HG03095 (cell line): ENCODE data around the gene LRFN2.

Source experiments
- ATAC-seq: cut with Tn5 transposase; IDR thresholded peaks from one replicate; pipeline ENCODE4 v1.9.1; 2021; ENCODE audit warnings: moderate library complexity; ENCODE audit not compliant: unreplicated experiment

Gene LRFN2

GRCh38 chr6:40545954-40546353 is 41.2 kb downstream of the LRFN2 start:
- ATAC-seq: no peak

GRCh38 chr6:40543776-40544175 is 43.4 kb downstream of the LRFN2 start:
- no peak for ATAC-seq

DNA sequence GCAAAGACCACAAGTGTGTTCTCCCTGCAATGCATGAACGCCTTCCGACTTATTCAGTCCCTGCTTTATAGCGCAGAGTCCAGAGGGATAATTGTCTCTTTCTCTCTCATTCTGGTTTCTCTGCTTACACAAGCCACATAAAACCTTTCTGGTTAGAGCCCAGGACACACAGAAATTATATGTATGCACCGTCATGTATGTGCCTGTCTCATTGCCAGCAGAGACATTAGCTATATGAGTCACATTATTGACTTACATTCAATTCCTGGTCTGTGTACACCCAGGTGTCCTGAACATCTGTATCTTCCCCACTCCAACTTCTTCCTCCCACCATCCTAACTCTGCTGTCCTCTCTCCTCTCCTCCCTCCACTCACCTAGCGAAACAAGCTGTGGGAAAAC is 44.0 kb downstream of the LRFN2 start:
- ATAC-seq: no peak

- ATAC-seq: no peak
Measured at GRCh38 chr6:40542175-40542764, 44.9 kb downstream of the LRFN2 start.

GRCh38 chr6:40541556-40542174 is 45.5 kb downstream of the LRFN2 start:
- no peak for ATAC-seq

DNA sequence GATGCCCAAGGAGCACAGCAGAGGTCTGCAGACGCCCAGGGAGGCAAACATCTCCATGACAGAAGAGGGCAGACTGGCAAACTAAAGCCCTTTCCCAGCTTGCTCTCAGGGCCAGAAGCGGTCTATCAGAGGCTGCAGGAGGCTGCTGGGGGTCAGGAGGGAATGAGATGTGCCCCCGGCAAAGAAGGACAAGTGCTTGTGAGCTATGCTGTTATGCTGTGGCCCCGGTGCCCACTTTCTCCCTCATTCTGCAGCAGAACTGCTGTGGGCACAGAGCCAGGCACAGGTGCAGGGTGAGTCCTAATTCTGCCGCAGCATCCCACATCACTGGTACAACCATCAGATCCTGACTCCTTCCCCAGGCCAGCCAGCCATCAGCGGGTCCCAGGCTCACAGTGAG is 46.4 kb downstream of the LRFN2 start:
- ATAC-seq: no peak

- ATAC-seq: no peak
Measured at GRCh38 chr6:40539853-40540252, 47.3 kb downstream of the LRFN2 start.

- no peak for ATAC-seq
Measured at GRCh38 chr6:40538556-40538955, 48.6 kb downstream of the LRFN2 start.

DNA sequence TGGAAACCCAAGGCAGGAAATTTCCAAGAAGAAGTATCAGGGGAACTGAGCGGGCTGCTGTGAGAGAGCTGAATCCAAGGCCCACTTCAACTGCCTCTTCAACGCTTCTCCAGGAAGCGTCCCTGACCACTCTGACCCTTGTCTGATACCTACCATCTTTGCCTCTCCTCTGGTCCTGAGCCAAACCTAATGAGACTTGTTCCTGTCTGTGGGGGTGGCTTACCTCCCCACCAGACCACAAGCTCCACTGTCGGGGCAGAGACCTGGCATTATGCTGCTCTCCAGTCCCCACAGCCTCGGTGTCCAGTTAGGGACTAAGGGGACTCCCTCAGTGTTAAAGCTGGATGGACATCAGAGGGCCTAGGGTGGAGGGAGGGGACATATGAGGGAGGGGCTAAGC is 49.7 kb downstream of the LRFN2 start:
- no peak for ATAC-seq

- ATAC-seq: no peak
Measured at GRCh38 chr6:40536442-40536841, 50.7 kb downstream of the LRFN2 start.

- no peak for ATAC-seq
Measured at GRCh38 chr6:40535819-40536380, 51.3 kb downstream of the LRFN2 start.

- no peak for ATAC-seq
Measured at GRCh38 chr6:40535110-40535818, 51.9 kb downstream of the LRFN2 start.

GRCh38 chr6:40532349-40533000 is 54.7 kb downstream of the LRFN2 start:
- ATAC-seq: no peak

DNA sequence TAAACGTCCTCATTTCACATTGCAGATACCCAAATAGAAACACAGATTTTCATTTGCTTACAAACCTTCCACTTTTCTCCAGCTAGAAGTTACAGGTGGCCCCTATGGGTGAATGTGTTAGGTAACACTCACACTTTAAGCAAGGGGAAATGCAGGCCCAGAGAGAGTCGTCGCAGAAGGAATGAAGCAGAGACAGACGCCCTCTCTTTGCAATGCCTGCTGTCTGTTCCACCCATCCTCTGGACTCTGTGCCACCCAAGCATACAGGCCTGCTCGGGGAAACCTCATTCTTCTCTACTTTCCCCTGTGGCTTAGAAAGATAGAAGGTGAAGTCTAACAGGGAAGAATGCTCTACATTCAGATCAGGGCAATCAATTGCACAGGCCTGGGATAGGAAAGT is 57.2 kb downstream of the LRFN2 start:
- no peak for ATAC-seq

- ATAC-seq: no peak
Measured at GRCh38 chr6:40529040-40529439, 58.1 kb downstream of the LRFN2 start.

GRCh38 chr6:40528051-40528450 is 59.1 kb downstream of the LRFN2 start:
- no peak for ATAC-seq

GRCh38 chr6:40526036-40526435 is 61.1 kb downstream of the LRFN2 start:
- no peak for ATAC-seq

- no peak for ATAC-seq
Measured at GRCh38 chr6:40524797-40525585, 62.2 kb downstream of the LRFN2 start.

DNA sequence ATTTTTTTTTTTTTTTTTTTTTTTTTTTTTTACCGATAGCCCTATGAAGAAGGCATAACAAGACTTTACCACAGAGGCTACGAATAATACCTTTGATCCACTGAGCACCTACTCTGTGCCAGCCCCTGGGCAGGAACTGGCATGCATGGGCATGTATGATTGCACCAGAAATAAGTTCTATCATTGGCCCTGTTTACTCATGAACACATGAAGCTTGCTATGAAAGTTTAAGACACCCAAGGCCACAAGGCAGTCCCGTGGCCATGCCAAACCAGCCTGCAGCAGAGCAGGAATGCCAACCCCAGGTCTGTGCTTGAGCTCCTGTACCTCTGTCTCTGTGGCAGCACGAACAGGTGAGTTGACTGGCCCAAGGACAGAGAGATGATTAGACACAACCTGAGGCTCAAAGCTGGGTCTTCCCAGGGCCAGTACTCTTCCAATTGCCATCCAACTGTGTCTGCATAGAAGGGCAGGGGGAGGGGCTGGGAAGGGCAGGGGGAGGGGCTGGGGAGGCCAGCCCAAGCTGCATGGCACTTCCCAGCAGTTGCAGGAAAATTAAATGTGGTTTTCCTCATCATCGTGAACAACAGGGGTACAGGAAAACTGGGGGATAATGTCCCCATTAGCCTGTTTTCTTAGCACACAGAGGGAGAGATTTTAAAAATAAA is 63.5 kb downstream of the LRFN2 start:
- no peak for ATAC-seq

DNA sequence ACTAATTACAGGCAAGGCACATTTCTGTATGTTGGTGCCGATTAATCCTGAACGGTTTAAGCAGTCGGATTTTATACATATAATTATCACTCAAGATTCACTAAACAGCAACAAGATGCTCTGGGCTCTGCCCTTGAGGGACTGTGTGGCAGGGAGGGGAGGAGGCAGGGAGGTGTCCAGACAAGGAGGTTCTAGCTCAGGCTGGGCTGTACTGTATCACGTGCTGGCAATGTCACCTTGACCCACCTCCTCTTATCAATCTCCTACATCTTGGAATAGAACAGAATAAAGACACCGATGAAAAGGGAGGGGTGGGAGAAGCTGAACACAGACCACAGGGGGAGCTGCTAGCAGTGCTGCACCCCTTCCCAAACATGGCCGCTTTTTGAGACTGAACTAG is 65.7 kb downstream of the LRFN2 start:
- no peak for ATAC-seq
